GM23248 (cell line): ENCODE data around the gene HECTD4.

Experiments used
- EZH2 ChIP-seq: fragments of 200-600 bp; sonication (generic); IDR thresholded peaks from 2 replicates; pipeline ENCODE4 v1.6.1; 2018; ENCODE audit warnings: antibody characterized with exemption, mild to moderate bottlenecking; ENCODE audit not compliant: insufficient read depth, poor library complexity, severe bottlenecking
- EZH2phosphoT487 ChIP-seq: fragments of 200-600 bp; sonication (generic); IDR thresholded peaks from 2 replicates; pipeline ENCODE4 v1.6.1; 2018; ENCODE audit warnings: antibody characterized with exemption, moderate library complexity, mild to moderate bottlenecking, low read depth; ENCODE audit not compliant: insufficient read depth

DNA sequence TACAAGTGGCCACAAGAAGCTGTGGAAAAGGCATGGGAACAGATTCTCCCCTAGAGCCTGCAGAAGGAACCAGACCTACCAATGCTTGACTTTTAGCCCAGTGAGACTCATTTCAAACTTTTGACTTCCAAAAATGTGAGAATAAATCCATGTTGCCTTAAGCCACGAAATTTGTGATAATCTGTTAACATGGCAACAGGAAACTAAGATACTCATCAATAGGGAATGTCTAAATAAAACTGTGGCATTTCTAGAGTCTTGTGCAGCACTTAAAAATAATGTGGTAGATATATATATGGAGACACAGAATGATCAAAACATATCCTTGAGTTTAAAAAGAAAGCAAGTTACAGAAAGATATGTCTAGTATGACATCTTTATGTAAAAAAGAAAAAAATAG lies 12.0 kb downstream of the HECTD4 start:
- TF ChIP-seq EZH2 (no peak), EZH2phosphoT487 (no peak)
